Measurements from ENCODE around the gene GRK1.

- TF ChIP-seq CTCF (IDR thresholded peaks at IDR 0.05) (no peak), ZFX (IDR thresholded peaks at IDR 0.05; ENCODE audit: borderline replicate concordance) (no peak)
Measured at GRCh38 chr13:113648216-113648610, 18.8 kb upstream of the GRK1 start.

Data from 22Rv1 (cell line).